ENCODE data around the gene MTHFR. TPM values are rescaled to one million over a fixed set of nuclear protein-coding genes. Genes with fewer than 3 reads are reported as not detected.

Gene MTHFR
- total RNA-seq, 1 donor from 2014 or later = 45.4 TPM

- DNase-seq (peak; percentile 99), ATAC-seq (peak; percentile 92 to 94)
- Histone ChIP-seq H3K27me3 (ENCODE audit: low read depth) (no peaks in the 10 kb centered on the region), H3K9me3 (no peaks in the 10 kb centered on the region), H3K4me1 (peaks cover 70% of the 10 kb centered on the region), H3K4me3 (peak within 1 kb of the TSS; percentile 90), H3K27ac (peak within 1 kb of the TSS; percentile 91), H3K36me3 (no peaks in the 10 kb centered on the region)
- TF ChIP-seq CTCF (IDR thresholded peaks at IDR 0.05) = peak; percentile 7
- intact Hi-C loops (cut with DNase I) = no loop called here
These were observed 69.7 kb downstream of the MTHFR start, which contains the start of gene AGTRAP for GRCh38 chr1:11735854-11736745. Gene AGTRAP (plus strand): TSS chr1:11736136. CDS start chr1:11736209, 73 bp downstream.

Other genes starting within 250 kb of the MTHFR start
- gene FBXO2, start 151.5 kb downstream of the MTHFR start, total RNA-seq = 13.4 TPM
- 18.4 TPM for gene FBXO44, start 151.1 kb downstream of the MTHFR start, total RNA-seq
- gene FBXO6, start 141.8 kb downstream of the MTHFR start, total RNA-seq = 21.2 TPM
- 20.8 TPM for gene MAD2L2, start 124.8 kb downstream of the MTHFR start, total RNA-seq
- gene DRAXIN, start 114.3 kb downstream of the MTHFR start, total RNA-seq = 0.24 TPM
- 64.5 TPM for gene AGTRAP, start 69.8 kb downstream of the MTHFR start, total RNA-seq
- 2.2 TPM for gene C1orf167, start 43.8 kb downstream of the MTHFR start, total RNA-seq
- 29.2 TPM for gene CLCN6, start 227 bp upstream of the MTHFR start, total RNA-seq
- gene NPPA, start 41.8 kb upstream of the MTHFR start, total RNA-seq = 2.6 TPM
- not detected for gene NPPB, start 53.0 kb upstream of the MTHFR start, total RNA-seq
- 46.8 TPM for gene KIAA2013, start 120.5 kb upstream of the MTHFR start, total RNA-seq
- gene PLOD1, start 128.8 kb upstream of the MTHFR start, total RNA-seq = 84.5 TPM
- 72.2 TPM for gene MFN2, start 174.5 kb upstream of the MTHFR start, total RNA-seq
- gene MIIP, start 213.5 kb upstream of the MTHFR start, total RNA-seq = 39.3 TPM